Fibroblast of gingiva (primary cell): Measurements from ENCODE around the gene AZIN2.

Experiments
- DNase-seq: peaks from one replicate; pipeline ENCODE4 v3.0.0-alpha.2; 2011; ENCODE audit warnings: low read depth

The AZIN2 gene

GRCh38 chr1:33152685-33153432 is 71.9 kb downstream of the AZIN2 start:
- peak; percentile 97 for DNase-seq

- DNase-seq, result no peak
Measured at GRCh38 chr1:33153650-33154049, 72.7 kb downstream of the AZIN2 start.

- no peak for DNase-seq
Measured at GRCh38 chr1:33155877-33156538, 75.1 kb downstream of the AZIN2 start.

- DNase-seq, result no peak
Measured at GRCh38 chr1:33157131-33157530, 76.2 kb downstream of the AZIN2 start.

GRCh38 chr1:33158366-33158765 is 77.4 kb downstream of the AZIN2 start:
- no peak for DNase-seq

GRCh38 chr1:33159577-33159976 is 78.6 kb downstream of the AZIN2 start:
- no peak for DNase-seq

GRCh38 chr1:33161061-33161681 is 80.2 kb downstream of the AZIN2 start:
- DNase-seq, result no peak

GRCh38 chr1:33162141-33162540 is 81.2 kb downstream of the AZIN2 start:
- DNase-seq, result no peak

GRCh38 chr1:33163621-33164519 is 82.9 kb downstream of the AZIN2 start:
- no peak for DNase-seq

- DNase-seq, result no peak
Measured at GRCh38 chr1:33165209-33165608, 84.3 kb downstream of the AZIN2 start.

- no peak for DNase-seq
Measured at GRCh38 chr1:33165809-33166208, 84.9 kb downstream of the AZIN2 start.

GRCh38 chr1:33167650-33168447 is 86.9 kb downstream of the AZIN2 start:
- DNase-seq, result no peak

GRCh38 chr1:33168556-33169289 is 87.8 kb downstream of the AZIN2 start:
- DNase-seq, result no peak

- DNase-seq, result no peak
Measured at GRCh38 chr1:33169290-33170055, 88.5 kb downstream of the AZIN2 start.
